MM.1S (cell line): ENCODE data around the gene FBXW10.
"Not testable (repeated sequence)": the region's sequence is repeated elsewhere in the genome, so short reads cannot be mapped to it uniquely, and the experiment has no call there.

ENCODE experiments used
- DNase-seq: peaks from one replicate; pipeline ENCODE4 v3.0.0-alpha.2; 2015
- H2AFZ ChIP-seq: fragments of 300-600 bp; sonication (generic); 2 replicates; pipeline ENCODE4 v1.6.0; 2016; ENCODE audit warnings: antibody characterized with exemption, low read length
- H3F3A ChIP-seq: fragments of 300-600 bp; sonication (generic); 2 replicates; pipeline ENCODE4 v1.6.1; 2016; ENCODE audit warnings: mild to moderate bottlenecking, antibody characterized with exemption, low read length, moderate library complexity, mixed read lengths; ENCODE audit not compliant: insufficient read depth
- H3K27ac ChIP-seq: fragments of 300-600 bp; sonication (generic); 2 replicates; pipeline ENCODE4 v1.5.1; 2016; ENCODE audit warnings: mild to moderate bottlenecking, low read length
- H3K27me3 ChIP-seq: fragments of 300-600 bp; sonication (generic); replicated peaks from 2 replicates; pipeline ENCODE4 v1.6.0; 2016; ENCODE audit warnings: low read length; ENCODE audit not compliant: insufficient read depth
- H3K36me3 ChIP-seq: fragments of 300-600 bp; sonication (generic); replicated peaks from 2 replicates; pipeline ENCODE4 v1.6.1; 2016; ENCODE audit warnings: mild to moderate bottlenecking, low read length, mixed read lengths; ENCODE audit not compliant: insufficient read depth
- H3K4me1 ChIP-seq: fragments of 300-600 bp; sonication (generic); 2 replicates; pipeline ENCODE4 v1.6.1; 2016; ENCODE audit warnings: low read length, mixed read lengths
- H3K4me2 ChIP-seq: fragments of 300-600 bp; sonication (generic); 2 replicates; pipeline ENCODE4 v1.6.0; 2016; ENCODE audit warnings: low read depth, low read length
- H3K4me3 ChIP-seq: fragments of 300-600 bp; sonication (generic); 2 replicates; pipeline ENCODE4 v1.5.1; 2016; ENCODE audit warnings: low read length, mixed read lengths
- H3K79me2 ChIP-seq: fragments of 300-600 bp; sonication (generic); 2 replicates; pipeline ENCODE4 v1.6.1; 2016; ENCODE audit warnings: mixed run types, low read length, mixed read lengths
- H3K9ac ChIP-seq: fragments of 300-600 bp; sonication (generic); 2 replicates; pipeline ENCODE4 v1.6.1; 2016; ENCODE audit warnings: low read length, mixed read lengths
- H3K9me2 ChIP-seq: fragments of 300-600 bp; sonication (generic); replicated peaks from 2 replicates; pipeline ENCODE4 v1.6.1; 2016; ENCODE audit warnings: mild to moderate bottlenecking, low read length, mixed read lengths; ENCODE audit not compliant: insufficient read depth
- H3K9me3 ChIP-seq: fragments of 300-600 bp; sonication (generic); replicated peaks from 2 replicates; pipeline ENCODE4 v1.6.1; 2016; ENCODE audit warnings: mild to moderate bottlenecking, low read length, mixed read lengths; ENCODE audit not compliant: insufficient read depth
- H4K20me1 ChIP-seq: fragments of 300-600 bp; sonication (generic); 2 replicates; pipeline ENCODE4 v1.6.1; 2016; ENCODE audit warnings: mild to moderate bottlenecking, low read length, moderate library complexity, mixed read lengths; ENCODE audit not compliant: insufficient read depth

The FBXW10 gene

GRCh38 chr17:18743699-18744421 lies at the start of gene FBXW10:
FBXW10 (plus strand) TSS chr17:18744054; CDS start chr17:18744245, 191 bp downstream.
- not testable (repeated sequence) for H3K4me2 ChIP-seq, H3K9ac ChIP-seq, H3K9me2 ChIP-seq, H3K4me1 ChIP-seq, H2AFZ ChIP-seq, DNase-seq, H3K27me3 ChIP-seq, H3F3A ChIP-seq, H4K20me1 ChIP-seq, H3K27ac ChIP-seq, H3K79me2 ChIP-seq, H3K4me3 ChIP-seq, H3K9me3 ChIP-seq, H3K36me3 ChIP-seq

GRCh38 chr17:18695143-18695542 lies 48.7 kb upstream of the FBXW10 start:
- not testable (repeated sequence) for H4K20me1 ChIP-seq, H3K4me1 ChIP-seq, DNase-seq, H3K36me3 ChIP-seq, H3K9ac ChIP-seq, H2AFZ ChIP-seq, H3K9me2 ChIP-seq, H3K9me3 ChIP-seq, H3K27ac ChIP-seq, H3F3A ChIP-seq, H3K79me2 ChIP-seq, H3K4me2 ChIP-seq, H3K27me3 ChIP-seq, H3K4me3 ChIP-seq

- DNase-seq, H3K36me3 ChIP-seq, H3K27ac ChIP-seq, H3K79me2 ChIP-seq, H3K9me2 ChIP-seq, H3K27me3 ChIP-seq, H3K4me1 ChIP-seq, H3K9me3 ChIP-seq, H4K20me1 ChIP-seq, H3F3A ChIP-seq: not testable (repeated sequence)
- H3K4me2 ChIP-seq: peak overlapping the region; percentile 88
- H2AFZ ChIP-seq: peak overlapping the region; percentile 93
- peak overlapping the region; percentile 17; the same call in 1 of the 2 replicates for H3K9ac ChIP-seq
- H3K4me3 ChIP-seq: peak overlapping the region; percentile 64
These were observed 45.3 kb upstream of the FBXW10 start for GRCh38 chr17:18698473-18699103.

- H3K4me2 ChIP-seq, H3K4me1 ChIP-seq, H3K4me3 ChIP-seq, H3K27ac ChIP-seq, H3K9me3 ChIP-seq, H2AFZ ChIP-seq, H3F3A ChIP-seq, H3K79me2 ChIP-seq, H3K27me3 ChIP-seq, H4K20me1 ChIP-seq, H3K36me3 ChIP-seq, H3K9ac ChIP-seq, DNase-seq, H3K9me2 ChIP-seq: not testable (repeated sequence)
These were observed 37.9 kb upstream of the FBXW10 start for GRCh38 chr17:18705955-18706354.

- H3K4me1 ChIP-seq, DNase-seq, H3K4me2 ChIP-seq, H3K9ac ChIP-seq, H2AFZ ChIP-seq, H3K36me3 ChIP-seq, H3K9me2 ChIP-seq, H3K9me3 ChIP-seq, H3K27me3 ChIP-seq, H3K79me2 ChIP-seq, H3K27ac ChIP-seq, H3F3A ChIP-seq, H4K20me1 ChIP-seq, H3K4me3 ChIP-seq: not testable (repeated sequence)
These were observed 35.6 kb upstream of the FBXW10 start for GRCh38 chr17:18708215-18708614.
